ENCODE measurements around the gene PLK3. TPM values are rescaled to one million over a fixed set of nuclear protein-coding genes. Genes with fewer than 3 reads are reported as not detected.

PLK3 gene
- total and polyA plus RNA-seq, 2 experiments from 2014 or later, result 8.7 to 15.1 TPM

DNA sequence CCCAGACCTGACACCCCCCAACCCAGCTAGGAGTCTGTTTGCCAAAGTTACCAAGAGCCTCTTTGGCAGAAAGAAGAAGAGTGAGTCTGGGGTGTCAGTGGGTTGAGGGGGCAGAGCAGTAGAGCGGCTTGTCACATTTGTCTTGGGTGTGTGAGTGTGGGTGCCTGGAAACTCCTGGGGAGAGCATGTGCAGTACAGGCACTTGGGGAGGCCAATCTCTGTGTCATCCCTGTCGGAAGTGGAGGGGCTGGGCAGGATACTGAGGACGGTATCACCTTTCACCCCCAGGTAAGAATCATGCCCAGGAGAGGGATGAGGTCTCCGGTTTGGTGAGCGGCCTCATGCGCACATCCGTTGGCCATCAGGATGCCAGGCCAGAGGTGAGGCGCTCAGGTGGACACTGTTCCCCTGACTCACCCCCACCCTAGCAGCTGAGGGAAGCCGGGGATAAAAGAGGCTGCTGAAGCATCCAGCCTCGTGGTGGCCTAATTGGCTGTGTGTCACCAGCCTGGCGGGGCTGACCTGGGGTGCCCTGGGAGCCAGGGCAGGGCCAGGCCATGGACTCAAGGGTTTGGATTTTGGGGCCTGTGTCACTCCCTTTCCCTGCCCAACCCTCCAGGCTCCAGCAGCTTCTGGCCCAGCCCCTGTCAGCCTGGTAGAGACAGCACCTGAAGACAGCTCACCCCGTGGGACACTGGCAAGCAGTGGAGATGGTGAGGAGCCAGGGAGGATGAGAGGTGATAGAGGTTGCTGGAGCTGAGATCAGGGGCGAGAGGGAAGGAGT is 3.3 kb downstream of the PLK3 start:
- Histone ChIP-seq H3K27ac (ENCODE audit: low read depth) (no peak overlapping the region), H3K9me2 (ENCODE audit: insufficient read depth) (no peaks in the 10 kb centered on the region), H4K20me1 (replicated peaks; ENCODE audit: insufficient read depth) (no peaks in the 10 kb centered on the region), H2AFZ (no peak overlapping the region), H3K4me3 (no peak overlapping the region), H3K4me1 (ENCODE audit: insufficient read depth) (peaks cover 28% of the 10 kb centered on the region), H3K4me2 (no peak overlapping the region), H3K36me3 (ENCODE audit: insufficient read depth) (no peaks in the 10 kb centered on the region; the same call in 1 of the 2 replicates), H3K79me2 (replicated peaks; ENCODE audit: insufficient read depth) (0 out of 2 replicates have a peak, but pooled peaks cover 3% of the 10 kb centered on the region), H3K27me3 (ENCODE audit: insufficient read depth) (no peaks in the 10 kb centered on the region), H3F3A (replicated peaks; ENCODE audit: low read depth) (peaks cover 13% of the 10 kb centered on the region; the same call in 1 of the 2 replicates)
- TF ChIP-seq NANOG (IDR thresholded peaks at IDR 0.05; ENCODE audit: borderline replicate concordance) (no peak), JUNB (IDR thresholded peaks at IDR 0.05; ENCODE audit: unreplicated experiment) (no peak)
- peaks cover 27% of the 10 kb centered on the region for H3K4me1 Mint-ChIP-seq
- peaks cover 17% of the 10 kb centered on the region for H3K27me3 Mint-ChIP-seq (ENCODE audit: insufficient read depth, low read depth, poor library complexity)
- ATAC-seq (no peak), DNase-seq (ENCODE audit: low spot score) (no peak)
- H3K4me3 Mint-ChIP-seq, result no peak overlapping the region
- no peaks in the 10 kb centered on the region for H3K9me3 Mint-ChIP-seq
- H3K36me3 Mint-ChIP-seq (ENCODE audit: low read depth), result peaks cover 41% of the 10 kb centered on the region
- no peak overlapping the region; the same call in 1 of the 2 replicates for H3K27ac Mint-ChIP-seq

- Mint-ChIP-seq H3K4me1 (peaks cover 38% of the 10 kb centered on the region), H3K27ac (no peak overlapping the region), H3K36me3 (ENCODE audit: low read depth) (peaks cover 41% of the 10 kb centered on the region), H3K9me3 (no peaks in the 10 kb centered on the region), H3K4me3 (no peak overlapping the region), H3K27me3 (ENCODE audit: insufficient read depth, low read depth, poor library complexity) (peaks cover 16% of the 10 kb centered on the region)
- Histone ChIP-seq H3K27ac (ENCODE audit: low read depth) (0 out of 2 replicates have a peak overlapping the region, but pooled peaks have one; percentile 19), H3K4me2 (no peak overlapping the region), H2AFZ (no peak overlapping the region), H3K9me2 (ENCODE audit: insufficient read depth) (no peaks in the 10 kb centered on the region), H3F3A (replicated peaks; ENCODE audit: low read depth) (peaks cover 6% of the 10 kb centered on the region; the same call in 1 of the 2 replicates), H3K4me1 (ENCODE audit: insufficient read depth) (peaks cover 36% of the 10 kb centered on the region), H3K4me3 (no peak overlapping the region), H3K27me3 (ENCODE audit: insufficient read depth) (no peaks in the 10 kb centered on the region), H3K79me2 (replicated peaks; ENCODE audit: insufficient read depth) (0 out of 2 replicates have a peak, but pooled peaks cover 3% of the 10 kb centered on the region), H4K20me1 (replicated peaks; ENCODE audit: insufficient read depth) (no peaks in the 10 kb centered on the region), H3K36me3 (ENCODE audit: insufficient read depth) (no peaks in the 10 kb centered on the region; the same call in 1 of the 2 replicates)
- TF ChIP-seq, protein P1, sequence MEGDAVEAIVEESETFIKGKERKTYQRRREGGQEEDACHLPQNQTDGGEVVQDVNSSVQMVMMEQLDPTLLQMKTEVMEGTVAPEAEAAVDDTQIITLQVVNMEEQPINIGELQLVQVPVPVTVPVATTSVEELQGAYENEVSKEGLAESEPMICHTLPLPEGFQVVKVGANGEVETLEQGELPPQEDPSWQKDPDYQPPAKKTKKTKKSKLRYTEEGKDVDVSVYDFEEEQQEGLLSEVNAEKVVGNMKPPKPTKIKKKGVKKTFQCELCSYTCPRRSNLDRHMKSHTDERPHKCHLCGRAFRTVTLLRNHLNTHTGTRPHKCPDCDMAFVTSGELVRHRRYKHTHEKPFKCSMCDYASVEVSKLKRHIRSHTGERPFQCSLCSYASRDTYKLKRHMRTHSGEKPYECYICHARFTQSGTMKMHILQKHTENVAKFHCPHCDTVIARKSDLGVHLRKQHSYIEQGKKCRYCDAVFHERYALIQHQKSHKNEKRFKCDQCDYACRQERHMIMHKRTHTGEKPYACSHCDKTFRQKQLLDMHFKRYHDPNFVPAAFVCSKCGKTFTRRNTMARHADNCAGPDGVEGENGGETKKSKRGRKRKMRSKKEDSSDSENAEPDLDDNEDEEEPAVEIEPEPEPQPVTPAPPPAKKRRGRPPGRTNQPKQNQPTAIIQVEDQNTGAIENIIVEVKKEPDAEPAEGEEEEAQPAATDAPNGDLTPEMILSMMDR (conservative IDR thresholded peaks at IDR 0.05; ENCODE audit: low read depth in 2 of 2), result peak; percentile 42 to 49
- no peak for TF ChIP-seq EZH2 (IDR thresholded peaks at IDR 0.05; ENCODE audit: low read depth, unreplicated experiment)
- ATAC-seq (no peak), DNase-seq (ENCODE audit: low spot score) (no peak)
Observed at GRCh38 chr1:44805311-44806024, 5.3 kb downstream of the PLK3 start.

Measured in GM23338 (cell line).